HG03025 (cell line): Measurements from ENCODE around the gene STEAP3.
A peak's percentile ranks its signal among the peaks of the same experiment; 100 is the strongest.
"Not testable (repeated sequence)": the region's sequence is repeated elsewhere in the genome, so short reads cannot be mapped to it uniquely, and the experiment has no call there.

Experiments
- ATAC-seq: cut with Tn5 transposase; IDR thresholded peaks from one replicate; pipeline ENCODE4 v1.9.1; 2021; ENCODE audit warnings: mild to moderate bottlenecking, moderate library complexity; ENCODE audit not compliant: unreplicated experiment, low FRiP score

Gene STEAP3

GRCh38 chr2:119259296-119259860, 35.7 kb downstream of the STEAP3 start:
- ATAC-seq, result no peak

- ATAC-seq, result no peak
Measured at GRCh38 chr2:119260646-119261492, 37.2 kb downstream of the STEAP3 start.

GRCh38 chr2:119261493-119262225, 38.0 kb downstream of the STEAP3 start:
- no peak for ATAC-seq

GRCh38 chr2:119263025-119263424, 39.4 kb downstream of the STEAP3 start:
- no peak for ATAC-seq

- no peak for ATAC-seq
Measured at GRCh38 chr2:119263656-119264055, 40.0 kb downstream of the STEAP3 start.

- peak; percentile 81 for ATAC-seq
Measured at GRCh38 chr2:119264781-119265692, 41.4 kb downstream of the STEAP3 start.

- no peak for ATAC-seq
Measured at GRCh38 chr2:119265693-119266066, 42.0 kb downstream of the STEAP3 start.

GRCh38 chr2:119266091-119266589, 42.5 kb downstream of the STEAP3 start:
- no peak for ATAC-seq

GRCh38 chr2:119267604-119268003, 44.0 kb downstream of the STEAP3 start:
- ATAC-seq, result no peak

GRCh38 chr2:119276864-119277263, 53.2 kb downstream of the STEAP3 start:
- no peak for ATAC-seq

GRCh38 chr2:119278385-119278784, 54.8 kb downstream of the STEAP3 start:
- not testable (repeated sequence) for ATAC-seq

GRCh38 chr2:119278946-119279345, 55.3 kb downstream of the STEAP3 start:
- ATAC-seq, result no peak

- no peak for ATAC-seq
Measured at GRCh38 chr2:119279666-119280065, 56.0 kb downstream of the STEAP3 start.

- ATAC-seq, result no peak
Measured at GRCh38 chr2:119280680-119281079, 57.0 kb downstream of the STEAP3 start.

GRCh38 chr2:119282146-119282995, 58.7 kb downstream of the STEAP3 start:
- ATAC-seq, result no peak

GRCh38 chr2:119282996-119283511, 59.4 kb downstream of the STEAP3 start:
- ATAC-seq, result no peak

GRCh38 chr2:119283873-119284331, 60.3 kb downstream of the STEAP3 start:
- ATAC-seq, result no peak

GRCh38 chr2:119286661-119287060, 63.0 kb downstream of the STEAP3 start:
- ATAC-seq, result no peak

GRCh38 chr2:119288576-119288975, 64.9 kb downstream of the STEAP3 start:
- ATAC-seq, result no peak
